Measurements from ENCODE around the gene KIFC1.
A peak's percentile ranks its signal among the peaks of the same experiment; 100 is the strongest.

Gene KIFC1

DNA sequence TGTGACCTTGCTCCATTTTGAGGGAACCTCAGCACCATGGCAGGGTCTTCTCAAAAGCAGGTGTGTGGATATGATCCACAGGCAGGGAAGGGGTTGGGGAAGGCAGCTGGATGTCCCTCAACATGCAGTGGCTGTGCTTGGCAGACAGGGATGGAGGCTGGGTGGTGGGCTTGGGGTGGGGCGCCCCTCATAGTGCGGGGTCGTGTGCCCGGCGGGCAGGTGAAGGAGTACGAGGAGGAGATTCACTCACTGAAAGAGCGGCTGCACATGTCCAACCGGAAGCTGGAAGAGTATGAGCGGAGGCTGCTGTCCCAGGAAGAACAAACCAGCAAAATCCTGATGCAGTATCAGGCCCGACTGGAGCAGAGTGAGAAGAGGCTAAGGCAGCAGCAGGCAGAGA lies 54.7 kb downstream of the KIFC1 start:
- in situ Hi-C loops (cut with HindIII; ENCODE audit: low sequenced_read_pairs): no loop called here

DNA sequence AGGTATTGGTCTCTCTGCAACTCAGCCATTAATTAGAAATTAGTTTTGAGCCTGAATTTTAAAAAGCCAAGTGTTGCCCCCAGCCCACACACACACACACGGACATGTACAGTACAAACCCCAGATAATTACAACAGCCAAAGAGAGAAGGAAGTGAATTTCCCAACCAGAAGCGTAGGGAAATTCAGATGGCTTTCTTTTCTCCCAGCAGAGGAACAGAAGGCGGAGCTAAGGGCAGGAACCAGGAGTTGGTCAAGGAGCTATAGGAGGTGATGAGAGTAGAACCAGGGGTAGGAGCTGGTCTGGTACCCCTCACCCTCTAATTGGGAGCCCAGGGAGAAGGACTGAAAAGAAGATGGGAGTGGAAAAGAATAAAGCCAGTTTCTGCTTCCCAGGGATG lies 58.8 kb downstream of the KIFC1 start:
- in situ Hi-C loops (cut with HindIII; ENCODE audit: low sequenced_read_pairs): no loop called here
- DNase-seq (ENCODE audit: low read depth, low spot score): no peak
- TF ChIP-seq, protein P1, sequence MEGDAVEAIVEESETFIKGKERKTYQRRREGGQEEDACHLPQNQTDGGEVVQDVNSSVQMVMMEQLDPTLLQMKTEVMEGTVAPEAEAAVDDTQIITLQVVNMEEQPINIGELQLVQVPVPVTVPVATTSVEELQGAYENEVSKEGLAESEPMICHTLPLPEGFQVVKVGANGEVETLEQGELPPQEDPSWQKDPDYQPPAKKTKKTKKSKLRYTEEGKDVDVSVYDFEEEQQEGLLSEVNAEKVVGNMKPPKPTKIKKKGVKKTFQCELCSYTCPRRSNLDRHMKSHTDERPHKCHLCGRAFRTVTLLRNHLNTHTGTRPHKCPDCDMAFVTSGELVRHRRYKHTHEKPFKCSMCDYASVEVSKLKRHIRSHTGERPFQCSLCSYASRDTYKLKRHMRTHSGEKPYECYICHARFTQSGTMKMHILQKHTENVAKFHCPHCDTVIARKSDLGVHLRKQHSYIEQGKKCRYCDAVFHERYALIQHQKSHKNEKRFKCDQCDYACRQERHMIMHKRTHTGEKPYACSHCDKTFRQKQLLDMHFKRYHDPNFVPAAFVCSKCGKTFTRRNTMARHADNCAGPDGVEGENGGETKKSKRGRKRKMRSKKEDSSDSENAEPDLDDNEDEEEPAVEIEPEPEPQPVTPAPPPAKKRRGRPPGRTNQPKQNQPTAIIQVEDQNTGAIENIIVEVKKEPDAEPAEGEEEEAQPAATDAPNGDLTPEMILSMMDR (IDR thresholded peaks at IDR 0.05; ENCODE audit: low read depth, low read length): no peak
- H3K4me3 ChIP-seq (ENCODE audit: low read depth, low read length): no peak overlapping the region

More for the DNA sequence above, 54.7 kb downstream of the KIFC1 start:
- no peak overlapping the region for H3K4me3 ChIP-seq (ENCODE audit: low read depth, low read length)
- no peak for DNase-seq (ENCODE audit: low read depth, low spot score)
- TF ChIP-seq, protein P1 (IDR thresholded peaks at IDR 0.05; ENCODE audit: low read depth, low read length): no peak

- no peak overlapping the region for H3K4me3 ChIP-seq (ENCODE audit: low read depth, low read length)
- DNase-seq (ENCODE audit: low read depth, low spot score): no peak
- in situ Hi-C loops (cut with HindIII; ENCODE audit: low sequenced_read_pairs): no loop called here
- TF ChIP-seq, protein P1 (IDR thresholded peaks at IDR 0.05; ENCODE audit: low read depth, low read length): no peak
These were observed 60.0 kb downstream of the KIFC1 start for GRCh38 chr6:33451606-33452005.

DNA sequence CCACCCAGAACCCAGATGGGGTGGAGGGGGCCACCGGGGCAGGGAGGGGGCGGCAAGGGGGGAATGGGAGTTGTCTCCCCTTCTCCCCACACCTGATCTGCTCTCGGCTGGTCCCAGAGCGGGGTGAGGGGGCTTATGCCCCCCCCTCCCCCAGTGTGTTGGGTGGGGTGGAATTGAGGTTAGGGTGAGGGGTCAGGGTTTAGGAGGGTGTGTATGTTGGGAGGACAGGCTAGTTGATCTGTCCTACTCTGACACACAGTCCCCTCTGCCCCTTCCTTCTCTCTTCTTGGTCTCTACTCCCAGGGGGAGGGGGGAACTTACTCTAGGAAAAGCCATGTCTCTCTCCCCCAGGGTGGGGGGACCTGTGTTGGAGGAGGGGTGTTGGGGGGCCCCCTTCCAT lies 60.9 kb downstream of the KIFC1 start:
- DNase-seq (ENCODE audit: low read depth, low spot score): no peak
- H3K4me3 ChIP-seq (ENCODE audit: low read depth, low read length): no peak overlapping the region
- TF ChIP-seq, protein P1 (IDR thresholded peaks at IDR 0.05; ENCODE audit: low read depth, low read length): no peak
- in situ Hi-C loops (cut with HindIII; ENCODE audit: low sequenced_read_pairs): no loop called here

GRCh38 chr6:33453393-33454008 lies 61.9 kb downstream of the KIFC1 start:
- peak overlapping the region; percentile 70 for H3K4me3 ChIP-seq (ENCODE audit: low read depth, low read length)
- in situ Hi-C loops (cut with HindIII; ENCODE audit: low sequenced_read_pairs): no loop called here
- peak; percentile 4 for DNase-seq (ENCODE audit: low read depth, low spot score)
- TF ChIP-seq, protein P1 (IDR thresholded peaks at IDR 0.05; ENCODE audit: low read depth, low read length): no peak

GRCh38 chr6:33454009-33454946 lies 62.7 kb downstream of the KIFC1 start, which contains the start of gene ZBTB9:
Gene ZBTB9, plus strand, starts transcription at chr6:33454576. Its CDS starts 525 bp downstream, at chr6:33455101.
- TF ChIP-seq, protein P1 (IDR thresholded peaks at IDR 0.05; ENCODE audit: low read depth, low read length): no peak
- in situ Hi-C loops (cut with HindIII; ENCODE audit: low sequenced_read_pairs): no loop called here
- DNase-seq (ENCODE audit: low read depth, low spot score): peak; percentile 97
- H3K4me3 ChIP-seq (ENCODE audit: low read depth, low read length): peak within 1 kb of the TSS; percentile 70
